Ramos (cell line): ENCODE measurements around the gene NUP188.

Source experiments
- in situ Hi-C: fragments of 300-500 bp; cut with MboI; formaldehyde crosslinking; loops from one replicate; pipeline ENCODE4 v1.14.3; 2022; ENCODE audit warnings: low sequenced_read_pairs; ENCODE audit not compliant: unreplicated experiment

Gene NUP188

GRCh38 chr9:129053020-129053419 is 105.5 kb downstream of the NUP188 start:
- in situ Hi-C loops, result no loop called here

- in situ Hi-C loops, result no loop called here
Observed at GRCh38 chr9:129054163-129054851, 106.8 kb downstream of the NUP188 start.
